Muscle of leg (tissue), 11 donors: ENCODE data around the gene KCNIP2. TPM values are rescaled to one million over a fixed set of nuclear protein-coding genes. Genes with fewer than 3 reads are reported as not detected.

Experiments
- DNase-seq: peaks from one replicate; pipeline ENCODE4 v3.0.0; 2013
- H3K27ac ChIP-seq: one replicate; pipeline ENCODE4 v1.5.1; 2013; ENCODE audit warnings: mild to moderate bottlenecking, low read length, control low read depth
- H3K27me3 ChIP-seq: one replicate; pipeline ENCODE4 v1.6.1; 2013; ENCODE audit warnings: low read length; ENCODE audit not compliant: control insufficient read depth, insufficient read depth
- H3K36me3 ChIP-seq: one replicate; pipeline ENCODE4 v1.6.1; 2013; ENCODE audit warnings: low read length; ENCODE audit not compliant: control insufficient read depth, insufficient read depth
- H3K4me1 ChIP-seq: one replicate; pipeline ENCODE4 v1.6.1; 2013; ENCODE audit warnings: low read length; ENCODE audit not compliant: control insufficient read depth, insufficient read depth
- H3K4me3 ChIP-seq: one replicate; pipeline ENCODE4 v1.5.1; 2013; ENCODE audit warnings: low read length, control low read depth
- H3K9me3 ChIP-seq: replicated peaks from 2 replicates; pipeline ENCODE4 v1.6.1; 2013; ENCODE audit warnings: low read depth, low read length; ENCODE audit not compliant: control insufficient read depth
- WGBS: methylation state at CpG from one replicate; pipeline ENCODE4 v1.1.5; 2013; ENCODE audit warnings: missing lambda C conversion rate; ENCODE audit not compliant: insufficient coverage; 5-methylcytosine and 5-hydroxymethylcytosine counted together
- polyA plus RNA-seq, 8 donors: library from polyadenylated mRNA; unstranded; fragments of 120-200 nt; gene quantifications; one replicate each; pipeline versions ENCODE4 v1.2.1 to v1.2.3, GENCODE V29; 2013; ENCODE audit warnings: inconsistent platforms in 1 of 8, low replicate concordance in 1 of 8; ENCODE audit not compliant: insufficient read length in 8 of 8, insufficient read depth in 1 of 8
- total RNA-seq: library from RNA; stranded (reverse); fragments of 120-200 nt; gene quantifications from one replicate; pipeline ENCODE4 v1.2.4, GENCODE V29; 2013

The KCNIP2 gene
- total and polyA plus RNA-seq, 9 donors, result 2.0 to 6.3 (median 3.8) TPM

DNA sequence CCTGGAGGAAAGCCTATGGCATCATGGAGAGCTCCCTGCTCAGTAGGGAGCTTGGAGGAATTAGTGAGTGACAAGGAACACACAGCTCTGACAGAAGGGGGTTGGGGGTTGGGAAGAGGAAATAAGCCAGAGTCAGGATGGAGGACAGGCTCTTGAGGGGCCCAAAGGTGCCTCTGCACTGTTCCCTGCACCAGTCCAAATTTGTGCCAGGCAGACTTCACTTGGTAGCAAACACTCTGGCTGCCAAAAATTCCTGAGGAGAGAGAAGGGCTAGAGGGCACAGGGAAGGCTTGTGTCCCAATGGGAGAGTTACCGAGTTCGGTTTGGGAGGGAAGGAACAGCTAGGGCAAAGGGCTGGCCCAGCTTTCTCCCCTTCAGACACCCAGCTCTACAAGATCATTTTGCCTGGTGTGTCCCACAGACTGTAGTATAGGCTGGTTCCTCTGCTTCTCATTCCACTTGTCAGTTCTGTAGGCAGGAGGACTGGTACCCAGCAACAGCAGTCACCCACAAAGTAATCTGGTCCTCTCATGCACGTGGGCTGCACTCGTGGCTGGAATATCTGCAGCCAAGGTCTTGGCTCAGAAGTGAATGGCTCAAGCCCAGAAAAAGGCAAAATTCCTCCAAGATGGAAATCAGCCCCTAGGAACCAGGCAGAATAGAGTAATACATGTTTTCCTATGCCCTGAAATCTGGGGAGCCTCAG, 8.0 kb upstream of the KCNIP2 start:
- Histone ChIP-seq H3K27ac (no peak overlapping the region), H3K4me3 (no peak overlapping the region), H3K36me3 (peaks cover 8% of the 10 kb centered on the region), H3K27me3 (no peaks in the 10 kb centered on the region), H3K9me3 (no peaks in the 10 kb centered on the region), H3K4me1 (peaks cover 11% of the 10 kb centered on the region)
- DNase-seq, result no peak
- 10% methylated on average over 2 of the region's 4 CpGs for WGBS

GRCh38 chr10:101850749-101851148, 7.1 kb upstream of the KCNIP2 start:
- Histone ChIP-seq H3K4me1 (peaks cover 11% of the 10 kb centered on the region), H3K27me3 (no peaks in the 10 kb centered on the region), H3K9me3 (no peaks in the 10 kb centered on the region), H3K36me3 (peaks cover 14% of the 10 kb centered on the region), H3K4me3 (no peak overlapping the region), H3K27ac (no peak overlapping the region)
- no peak for DNase-seq
- WGBS, result 73% methylated on average over 2 of the region's 3 CpGs

DNA sequence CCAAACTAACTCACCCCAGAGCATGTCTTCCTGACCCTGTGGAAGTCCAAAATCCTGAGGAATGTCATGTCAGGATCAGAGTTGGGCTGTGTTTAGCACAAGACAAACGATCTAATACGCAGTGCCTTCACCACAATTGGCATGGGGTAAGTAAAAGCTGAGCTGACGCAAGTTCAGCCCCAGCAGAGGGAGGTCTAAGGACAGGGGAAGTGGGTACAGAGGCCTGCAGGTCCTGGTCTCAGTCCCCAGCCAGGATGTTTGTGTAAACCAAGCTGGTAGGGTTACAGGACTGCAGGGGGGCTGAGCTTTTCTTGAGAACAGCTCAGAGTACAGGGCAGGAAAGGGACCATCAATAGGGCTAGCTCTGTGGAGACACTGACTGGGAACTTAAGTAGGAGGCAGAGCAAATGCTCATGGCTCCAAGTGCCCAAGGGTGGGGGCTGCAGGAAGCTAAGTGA, 5.3 kb upstream of the KCNIP2 start:
- Histone ChIP-seq H3K4me1 (peaks cover 11% of the 10 kb centered on the region), H3K27ac (peak overlapping the region; percentile 35), H3K9me3 (no peaks in the 10 kb centered on the region), H3K27me3 (no peaks in the 10 kb centered on the region), H3K36me3 (peaks cover 17% of the 10 kb centered on the region), H3K4me3 (no peak overlapping the region)
- no peak for DNase-seq
- WGBS, result 65% methylated on average over 3 of the region's 3 CpGs

DNA sequence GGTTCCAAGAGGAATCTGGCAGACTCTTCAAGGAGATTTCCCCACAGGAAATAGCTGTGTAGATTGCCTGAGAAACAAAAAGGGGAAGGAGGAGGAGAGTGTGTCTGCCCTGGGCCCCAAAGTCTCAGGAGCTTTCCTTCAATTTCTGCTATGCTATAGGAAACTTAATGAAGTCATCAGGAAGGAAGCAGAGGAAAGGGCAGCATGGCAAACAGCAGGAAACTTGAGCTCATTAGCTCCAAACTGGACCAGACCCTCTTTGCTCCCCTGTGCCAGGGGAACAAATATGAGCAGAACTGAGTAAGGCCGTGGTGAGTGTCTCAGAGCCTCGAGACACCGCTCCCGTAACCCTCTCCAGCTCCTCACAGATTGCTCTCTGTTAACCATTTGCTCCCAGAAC, 4.8 kb upstream of the KCNIP2 start:
- Histone ChIP-seq H3K4me3 (no peak overlapping the region), H3K36me3 (peaks cover 17% of the 10 kb centered on the region), H3K9me3 (no peaks in the 10 kb centered on the region), H3K4me1 (peaks cover 11% of the 10 kb centered on the region), H3K27me3 (no peaks in the 10 kb centered on the region), H3K27ac (peak overlapping the region; percentile 35)
- peak; percentile 73 for DNase-seq
- WGBS, result 8% methylated on average over 4 of the region's 4 CpGs

DNA sequence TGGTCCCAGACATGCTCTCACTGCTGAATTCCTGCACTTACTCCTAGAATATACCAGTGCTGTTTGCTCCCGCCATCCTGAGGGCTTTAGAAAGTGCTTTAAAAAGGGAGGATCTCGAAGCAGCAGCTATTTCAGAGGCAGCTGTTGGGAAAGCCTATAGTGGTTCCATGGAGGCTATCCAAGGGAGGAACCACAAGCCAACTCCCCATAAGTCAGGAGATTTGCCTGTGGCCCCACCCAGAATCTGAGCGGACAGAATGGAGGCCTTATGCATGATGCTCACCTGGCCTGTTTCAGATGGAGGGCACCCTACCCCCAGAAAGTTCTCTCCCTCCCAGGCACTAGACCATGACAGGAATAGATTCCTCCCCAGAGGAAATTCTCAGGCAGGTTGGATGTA, 2.3 kb upstream of the KCNIP2 start:
- Histone ChIP-seq H3K36me3 (peaks cover 17% of the 10 kb centered on the region), H3K4me1 (peaks cover 17% of the 10 kb centered on the region), H3K4me3 (no peak overlapping the region), H3K9me3 (no peaks in the 10 kb centered on the region), H3K27me3 (no peaks in the 10 kb centered on the region), H3K27ac (no peak overlapping the region)
- WGBS, result 60% methylated on average over 1 of the region's 3 CpGs
- DNase-seq, result no peak

DNA sequence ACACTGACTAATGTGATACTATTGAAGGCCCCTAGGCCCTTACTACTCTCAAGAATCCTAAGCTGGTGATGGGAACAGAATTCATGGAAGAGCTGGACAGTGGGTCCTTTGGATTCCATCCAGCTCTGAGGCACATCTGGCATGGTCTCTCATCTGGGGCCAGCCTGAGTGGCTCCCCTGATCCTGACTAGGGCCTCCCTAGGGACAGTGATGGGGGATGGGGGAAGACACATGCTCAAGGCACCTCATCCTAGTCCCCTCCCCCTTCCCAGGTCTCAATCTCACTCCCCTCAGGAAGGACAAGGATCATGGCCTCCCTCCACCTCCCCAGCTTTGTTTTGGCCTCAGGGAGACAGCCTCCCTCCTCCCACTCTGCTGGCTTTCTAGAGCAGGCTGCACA, 1.8 kb downstream of the KCNIP2 start:
- Histone ChIP-seq H3K9me3 (no peaks in the 10 kb centered on the region), H3K27ac (no peak overlapping the region), H3K36me3 (peaks cover 9% of the 10 kb centered on the region), H3K4me1 (peaks cover 36% of the 10 kb centered on the region), H3K27me3 (peaks cover 4% of the 10 kb centered on the region), H3K4me3 (no peak overlapping the region)
- DNase-seq, result no peak

GRCh38 chr10:101840741-101841453, 2.7 kb downstream of the KCNIP2 start:
- WGBS, result under 1% methylated on average over 32 of the region's 46 CpGs
- H3K9me3 ChIP-seq, result no peaks in the 10 kb centered on the region
- peak overlapping the region; percentile 12 for H3K4me3 ChIP-seq
- peaks cover 5% of the 10 kb centered on the region for H3K36me3 ChIP-seq
- H3K4me1 ChIP-seq, result peaks cover 37% of the 10 kb centered on the region
- DNase-seq, result peak; percentile 94
- H3K27ac ChIP-seq, result no peak overlapping the region
- H3K27me3 ChIP-seq, result peaks cover 4% of the 10 kb centered on the region

DNA sequence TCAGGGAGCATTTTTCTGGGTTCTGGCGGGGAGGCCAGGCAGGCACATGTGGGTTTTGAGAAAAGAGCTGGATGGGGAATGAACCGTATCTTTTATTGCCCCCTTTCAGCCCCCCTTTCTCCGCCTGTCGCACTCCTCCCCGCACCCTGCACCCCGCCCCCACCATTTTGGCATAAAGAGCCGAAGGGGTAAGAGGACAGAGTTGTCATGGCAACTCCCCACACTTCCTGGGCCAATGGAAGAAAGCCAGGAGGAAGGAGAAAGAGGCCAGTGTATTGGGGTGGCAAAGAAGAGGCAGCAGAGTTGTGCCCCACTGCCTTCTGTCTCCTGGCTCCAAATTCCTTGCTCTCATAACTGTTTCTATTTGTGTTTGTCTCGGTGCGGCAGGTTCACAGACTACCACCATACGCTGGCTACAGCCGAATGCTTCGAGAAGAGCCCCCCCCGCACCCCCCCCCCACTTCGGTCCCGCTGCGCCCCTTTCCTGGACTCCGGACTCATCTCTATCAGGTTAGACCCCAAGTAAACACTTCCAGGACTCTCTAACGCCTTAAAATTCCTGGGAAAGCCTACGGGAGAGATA, 3.4 kb downstream of the KCNIP2 start:
- Histone ChIP-seq H3K4me3 (no peak overlapping the region), H3K27me3 (peaks cover 4% of the 10 kb centered on the region), H3K4me1 (peaks cover 43% of the 10 kb centered on the region), H3K36me3 (no peaks in the 10 kb centered on the region), H3K9me3 (no peaks in the 10 kb centered on the region), H3K27ac (no peak overlapping the region)
- DNase-seq, result no peak
- no CpG with 5 or more reads among the region's 19 CpGs for WGBS

GRCh38 chr10:101839416-101840063, 4.1 kb downstream of the KCNIP2 start:
- no peak overlapping the region for H3K27ac ChIP-seq
- H3K36me3 ChIP-seq, result no peaks in the 10 kb centered on the region
- WGBS, result 8% methylated on average over 29 of the region's 36 CpGs
- peaks cover 4% of the 10 kb centered on the region for H3K27me3 ChIP-seq
- DNase-seq, result no peak
- H3K4me1 ChIP-seq, result peaks cover 44% of the 10 kb centered on the region
- no peaks in the 10 kb centered on the region for H3K9me3 ChIP-seq
- no peak overlapping the region for H3K4me3 ChIP-seq

- Histone ChIP-seq H3K36me3 (no peaks in the 10 kb centered on the region), H3K27ac (peak overlapping the region; percentile 65), H3K4me1 (peaks cover 44% of the 10 kb centered on the region), H3K4me3 (no peak overlapping the region), H3K9me3 (no peaks in the 10 kb centered on the region), H3K27me3 (peaks cover 4% of the 10 kb centered on the region)
- 100% methylated on average over 1 of the region's 1 CpG for WGBS
- DNase-seq, result no peak
Observed at GRCh38 chr10:101839002-101839401, 4.6 kb downstream of the KCNIP2 start.
